HG03135 (cell line): ENCODE measurements around the gene RAPGEF1.

Experiments used
- ATAC-seq: cut with Tn5 transposase; IDR thresholded peaks from one replicate; pipeline ENCODE4 v1.9.1; 2021; ENCODE audit warnings: mild to moderate bottlenecking, moderate library complexity; ENCODE audit not compliant: unreplicated experiment

The RAPGEF1 gene

GRCh38 chr9:131708226-131709002 lies 31.5 kb downstream of the RAPGEF1 start:
- ATAC-seq = no peak

- ATAC-seq = no peak
These were observed 32.1 kb downstream of the RAPGEF1 start for GRCh38 chr9:131707733-131708157.

GRCh38 chr9:131707050-131707449 lies 32.8 kb downstream of the RAPGEF1 start:
- no peak for ATAC-seq

- ATAC-seq = no peak
These were observed 33.3 kb downstream of the RAPGEF1 start for GRCh38 chr9:131706608-131706970.

GRCh38 chr9:131704988-131705387 lies 34.9 kb downstream of the RAPGEF1 start:
- ATAC-seq = no peak

- no peak for ATAC-seq
These were observed 35.5 kb downstream of the RAPGEF1 start for GRCh38 chr9:131704141-131704983.

GRCh38 chr9:131703697-131704096 lies 36.2 kb downstream of the RAPGEF1 start:
- ATAC-seq = no peak

GRCh38 chr9:131702911-131703310 lies 37.0 kb downstream of the RAPGEF1 start:
- no peak for ATAC-seq

GRCh38 chr9:131701789-131702337 lies 38.0 kb downstream of the RAPGEF1 start:
- no peak for ATAC-seq

- ATAC-seq = no peak
These were observed 38.5 kb downstream of the RAPGEF1 start for GRCh38 chr9:131701436-131701781.

- no peak for ATAC-seq
These were observed 39.0 kb downstream of the RAPGEF1 start for GRCh38 chr9:131700765-131701435.

GRCh38 chr9:131700076-131700475 lies 39.8 kb downstream of the RAPGEF1 start:
- ATAC-seq = no peak

GRCh38 chr9:131698618-131698985 lies 41.3 kb downstream of the RAPGEF1 start:
- ATAC-seq = no peak

- no peak for ATAC-seq
These were observed 41.8 kb downstream of the RAPGEF1 start for GRCh38 chr9:131697908-131698617.

GRCh38 chr9:131697097-131697496 lies 42.8 kb downstream of the RAPGEF1 start:
- no peak for ATAC-seq

- no peak for ATAC-seq
These were observed 43.9 kb downstream of the RAPGEF1 start for GRCh38 chr9:131695836-131696460.

GRCh38 chr9:131695366-131695765 lies 44.5 kb downstream of the RAPGEF1 start:
- ATAC-seq = no peak

GRCh38 chr9:131693651-131694597 lies 46.0 kb downstream of the RAPGEF1 start:
- no peak for ATAC-seq
